HG03571 (cell line): ENCODE measurements around the gene KSR2.
"Not testable (repeated sequence)": the region's sequence is repeated elsewhere in the genome, so short reads cannot be mapped to it uniquely, and the experiment has no call there.

Source experiments
- ATAC-seq: cut with Tn5 transposase; IDR thresholded peaks from one replicate; pipeline ENCODE4 v1.9.1; 2021; ENCODE audit not compliant: unreplicated experiment

Gene KSR2

GRCh38 chr12:117766008-117766407 is 202.8 kb downstream of the KSR2 start:
- no peak for ATAC-seq

- no peak for ATAC-seq
These were observed 206.6 kb downstream of the KSR2 start for GRCh38 chr12:117762143-117762542.

GRCh38 chr12:117761528-117762100 is 207.2 kb downstream of the KSR2 start:
- no peak for ATAC-seq

- no peak for ATAC-seq
These were observed 207.8 kb downstream of the KSR2 start for GRCh38 chr12:117760990-117761389.

GRCh38 chr12:117750657-117751056 is 218.1 kb downstream of the KSR2 start:
- ATAC-seq, result no peak

- ATAC-seq, result no peak
These were observed 219.4 kb downstream of the KSR2 start for GRCh38 chr12:117749431-117749830.

DNA sequence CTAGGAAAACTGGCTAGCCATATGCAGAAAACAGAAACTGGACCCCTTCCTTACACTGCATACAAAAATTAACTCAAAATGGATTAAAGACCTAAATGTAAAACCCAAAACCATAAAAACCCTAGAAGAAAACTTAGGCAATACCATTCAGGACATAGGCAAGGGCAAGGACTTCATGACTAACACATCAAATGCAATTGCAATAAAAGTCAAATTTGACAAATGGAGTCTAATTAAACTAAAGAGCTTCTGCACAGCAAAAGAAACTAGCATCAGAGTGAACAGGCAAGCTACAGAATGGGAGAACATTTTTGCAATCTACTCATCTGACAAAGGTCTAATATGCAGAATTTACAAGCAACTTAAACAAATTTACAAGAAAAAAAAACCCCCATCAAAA is 222.4 kb downstream of the KSR2 start:
- ATAC-seq, result not testable (repeated sequence)

DNA sequence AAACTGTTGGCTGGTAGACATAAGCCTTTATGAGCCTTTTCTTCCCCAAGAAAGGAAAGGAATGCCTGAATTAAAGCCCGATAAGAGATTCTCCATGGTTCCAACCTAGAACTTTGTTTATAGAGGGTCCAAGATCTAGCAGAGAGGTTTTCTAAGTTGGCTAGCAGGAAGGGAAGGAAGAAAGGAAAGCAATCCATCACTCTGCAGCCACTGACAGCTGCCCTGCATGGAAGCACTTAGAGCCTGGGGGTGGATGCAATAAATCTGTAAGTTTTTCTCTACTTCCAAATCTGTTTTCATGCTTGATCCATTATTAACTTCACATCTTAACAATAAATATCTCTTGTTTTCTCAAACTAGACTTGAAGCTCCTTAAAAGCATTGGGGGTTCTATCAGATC is 224.4 kb downstream of the KSR2 start:
- no peak for ATAC-seq

GRCh38 chr12:117743761-117744160 is 225.0 kb downstream of the KSR2 start:
- ATAC-seq, result no peak

DNA sequence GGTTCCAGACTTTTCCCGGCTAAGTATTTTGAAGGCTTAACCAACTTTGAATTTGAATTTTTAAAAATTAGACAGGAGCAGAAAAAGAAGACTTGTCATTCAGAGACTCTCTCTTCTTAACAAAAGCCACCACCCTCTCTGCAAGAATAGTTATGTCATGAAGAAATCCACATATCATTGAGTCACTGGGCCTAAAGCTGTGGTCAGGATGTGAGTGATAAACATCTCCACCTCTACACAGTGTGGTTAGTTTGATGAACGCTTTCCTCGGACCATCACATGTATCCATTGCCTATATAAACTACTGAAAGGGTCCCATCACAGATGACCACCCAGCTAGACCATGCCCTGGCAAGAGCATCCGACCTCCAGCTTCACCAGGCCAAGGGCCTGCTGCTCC is 226.1 kb downstream of the KSR2 start:
- no peak for ATAC-seq

GRCh38 chr12:117738233-117738632 is 230.6 kb downstream of the KSR2 start:
- no peak for ATAC-seq

DNA sequence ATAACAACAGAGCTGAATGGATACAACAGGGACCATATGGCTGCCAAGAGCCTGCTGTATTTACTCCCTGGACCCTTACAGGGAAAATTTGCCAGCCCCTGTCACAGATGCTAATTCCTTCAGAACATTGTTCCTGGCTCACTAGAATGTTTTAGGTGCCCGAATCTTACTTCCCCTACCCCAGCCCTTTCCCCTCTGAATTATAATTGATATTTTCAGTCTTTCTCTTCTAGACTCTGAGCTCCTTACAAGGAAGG is 235.3 kb downstream of the KSR2 start:
- no peak for ATAC-seq

DNA sequence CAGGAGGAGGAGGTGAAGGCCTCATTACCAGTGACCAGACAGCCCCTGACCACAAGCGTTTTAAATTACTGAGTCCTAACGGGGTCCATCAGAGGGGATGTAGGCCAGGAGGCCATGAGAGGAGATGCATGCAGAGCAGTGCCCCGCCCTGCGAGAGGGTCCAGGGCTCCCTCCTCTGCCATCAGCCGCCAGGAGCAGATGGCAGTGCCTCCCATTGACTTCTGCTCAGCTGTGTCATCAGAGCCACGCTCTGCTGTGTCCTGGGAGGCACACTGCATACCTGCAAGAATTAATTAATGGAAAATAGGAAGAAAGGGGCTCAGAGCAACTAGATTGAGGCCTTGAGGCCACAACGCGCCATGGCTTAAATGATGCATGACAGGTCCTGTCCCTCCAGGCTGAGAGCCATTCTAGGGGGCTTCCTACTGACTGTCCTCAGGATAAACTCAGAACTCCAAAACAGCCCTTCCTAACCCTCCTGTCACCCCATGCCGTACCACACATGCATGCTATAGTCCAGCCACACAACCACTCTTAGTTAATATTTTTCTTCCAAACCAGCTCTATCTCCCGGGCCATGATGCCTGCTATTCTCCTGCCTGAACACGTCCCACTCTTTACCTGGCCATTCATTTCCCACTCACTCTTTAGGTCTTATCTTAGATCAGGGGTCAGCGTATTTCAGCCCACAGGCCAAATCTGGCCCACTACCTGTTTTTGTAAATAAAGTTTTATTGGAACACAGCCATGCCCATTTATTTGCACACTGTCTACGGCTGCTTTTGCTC is 235.8 kb downstream of the KSR2 start:
- ATAC-seq, result no peak

- not testable (repeated sequence) for ATAC-seq
These were observed 237.7 kb downstream of the KSR2 start for GRCh38 chr12:117731131-117731530.

- no peak for ATAC-seq
These were observed 241.5 kb downstream of the KSR2 start for GRCh38 chr12:117727301-117727700.

DNA sequence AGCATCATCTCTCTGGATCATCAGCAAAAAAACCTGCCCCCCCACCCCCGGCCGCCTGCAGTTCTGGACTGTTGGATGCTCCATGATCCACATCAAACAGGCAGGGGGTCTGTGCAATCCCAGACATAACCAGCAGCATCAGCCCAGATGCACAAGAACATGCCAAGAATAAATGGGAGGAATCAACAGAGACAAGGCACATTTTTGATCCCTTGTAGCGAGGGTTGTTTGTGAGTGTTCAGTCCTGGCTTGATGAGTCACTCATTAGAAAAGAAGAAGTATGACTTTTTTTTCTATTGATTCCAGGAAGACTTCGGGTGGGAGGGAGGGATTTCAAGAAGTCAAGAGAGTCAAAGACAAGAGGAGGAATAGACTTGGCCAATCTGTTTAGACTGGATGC is 244.2 kb downstream of the KSR2 start:
- no peak for ATAC-seq

GRCh38 chr12:117718559-117718958 is 250.2 kb downstream of the KSR2 start:
- ATAC-seq, result no peak

DNA sequence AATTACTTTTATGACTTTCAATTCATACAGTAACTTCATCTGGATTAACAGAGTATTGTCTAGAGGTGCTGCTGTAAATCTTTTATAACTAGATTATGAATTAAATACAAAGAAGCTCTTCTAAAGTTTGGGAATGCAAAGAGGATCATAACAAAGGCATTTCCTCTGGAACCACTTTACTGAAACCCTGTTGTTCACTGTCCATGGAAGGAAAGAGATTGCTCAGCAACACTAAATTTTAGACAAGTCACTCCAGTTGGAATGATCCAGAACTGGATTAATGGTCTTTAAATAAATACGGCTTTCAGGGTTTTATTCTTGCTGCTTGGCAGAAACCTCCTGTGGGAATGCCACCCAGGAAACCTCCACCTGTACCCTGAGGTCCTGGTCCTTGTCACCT is 250.6 kb downstream of the KSR2 start:
- no peak for ATAC-seq

DNA sequence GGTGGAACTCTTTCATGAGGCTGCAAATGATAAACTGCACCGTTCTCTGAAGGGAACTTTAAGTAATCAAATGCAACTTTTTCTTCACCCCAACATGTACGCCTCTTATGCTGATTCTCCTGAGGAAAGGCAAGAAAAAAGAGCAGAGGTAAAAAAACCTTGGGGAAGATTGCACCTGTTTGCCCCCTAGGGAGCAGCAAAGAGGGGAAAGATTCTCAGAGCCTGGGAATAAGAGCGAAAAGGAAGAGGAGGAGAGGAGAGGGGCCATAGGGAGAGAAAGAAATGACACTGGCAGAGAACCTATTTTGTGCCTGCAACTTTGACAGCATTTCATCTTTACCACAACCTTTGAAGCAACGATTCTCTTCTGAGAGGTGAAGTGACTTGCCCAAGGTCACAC is 254.6 kb downstream of the KSR2 start:
- ATAC-seq, result no peak

DNA sequence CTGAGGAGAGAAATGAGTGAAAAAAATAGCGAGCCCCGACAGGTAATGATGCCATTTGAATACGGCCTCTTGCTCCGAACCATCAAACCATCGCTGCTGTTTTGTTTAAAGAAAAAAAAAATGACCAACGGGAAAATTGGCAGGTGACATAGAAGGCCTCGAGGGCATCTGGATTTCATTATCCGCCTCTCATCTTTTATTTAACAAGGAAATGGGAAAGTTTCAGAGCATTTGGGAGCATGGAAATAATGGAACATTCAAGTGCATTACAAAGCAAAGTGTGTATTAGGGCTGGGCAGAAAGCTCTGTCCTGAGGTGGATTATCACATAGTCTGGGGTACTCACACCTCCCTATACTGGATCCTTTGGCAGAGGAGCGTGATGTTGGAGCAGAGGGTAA is 258.7 kb downstream of the KSR2 start:
- no peak for ATAC-seq

DNA sequence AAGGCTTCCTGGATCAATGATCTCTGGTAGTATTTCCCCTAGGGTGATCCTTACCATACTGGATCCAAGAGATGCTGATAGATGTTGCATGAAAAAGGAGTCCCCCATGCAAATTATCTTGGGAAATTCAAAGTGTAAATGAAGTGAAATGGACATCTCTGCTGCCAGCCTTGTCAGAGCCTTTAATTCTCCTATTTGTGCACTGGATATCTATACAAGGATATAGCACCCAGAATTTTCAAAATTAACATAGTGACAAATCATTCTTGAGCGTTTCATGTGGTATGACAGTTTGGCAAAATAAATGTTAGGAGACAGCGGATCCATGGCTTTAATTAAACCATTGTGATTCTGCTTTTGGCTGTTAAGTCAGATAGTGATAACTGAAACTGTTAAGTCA is 260.9 kb downstream of the KSR2 start:
- ATAC-seq, result no peak

- no peak for ATAC-seq
These were observed 265.2 kb downstream of the KSR2 start for GRCh38 chr12:117703584-117703983.

GRCh38 chr12:117702741-117703140 is 266.0 kb downstream of the KSR2 start:
- ATAC-seq, result no peak
